GM21526 (cell line): ENCODE data around the gene CHN1.

Experiments used
- ATAC-seq: cut with Tn5 transposase; IDR thresholded peaks from one replicate; pipeline ENCODE4 v1.9.1; 2021; ENCODE audit warnings: moderate library complexity; ENCODE audit not compliant: unreplicated experiment, low FRiP score

Gene CHN1, protein sequence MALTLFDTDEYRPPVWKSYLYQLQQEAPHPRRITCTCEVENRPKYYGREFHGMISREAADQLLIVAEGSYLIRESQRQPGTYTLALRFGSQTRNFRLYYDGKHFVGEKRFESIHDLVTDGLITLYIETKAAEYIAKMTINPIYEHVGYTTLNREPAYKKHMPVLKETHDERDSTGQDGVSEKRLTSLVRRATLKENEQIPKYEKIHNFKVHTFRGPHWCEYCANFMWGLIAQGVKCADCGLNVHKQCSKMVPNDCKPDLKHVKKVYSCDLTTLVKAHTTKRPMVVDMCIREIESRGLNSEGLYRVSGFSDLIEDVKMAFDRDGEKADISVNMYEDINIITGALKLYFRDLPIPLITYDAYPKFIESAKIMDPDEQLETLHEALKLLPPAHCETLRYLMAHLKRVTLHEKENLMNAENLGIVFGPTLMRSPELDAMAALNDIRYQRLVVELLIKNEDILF

DNA sequence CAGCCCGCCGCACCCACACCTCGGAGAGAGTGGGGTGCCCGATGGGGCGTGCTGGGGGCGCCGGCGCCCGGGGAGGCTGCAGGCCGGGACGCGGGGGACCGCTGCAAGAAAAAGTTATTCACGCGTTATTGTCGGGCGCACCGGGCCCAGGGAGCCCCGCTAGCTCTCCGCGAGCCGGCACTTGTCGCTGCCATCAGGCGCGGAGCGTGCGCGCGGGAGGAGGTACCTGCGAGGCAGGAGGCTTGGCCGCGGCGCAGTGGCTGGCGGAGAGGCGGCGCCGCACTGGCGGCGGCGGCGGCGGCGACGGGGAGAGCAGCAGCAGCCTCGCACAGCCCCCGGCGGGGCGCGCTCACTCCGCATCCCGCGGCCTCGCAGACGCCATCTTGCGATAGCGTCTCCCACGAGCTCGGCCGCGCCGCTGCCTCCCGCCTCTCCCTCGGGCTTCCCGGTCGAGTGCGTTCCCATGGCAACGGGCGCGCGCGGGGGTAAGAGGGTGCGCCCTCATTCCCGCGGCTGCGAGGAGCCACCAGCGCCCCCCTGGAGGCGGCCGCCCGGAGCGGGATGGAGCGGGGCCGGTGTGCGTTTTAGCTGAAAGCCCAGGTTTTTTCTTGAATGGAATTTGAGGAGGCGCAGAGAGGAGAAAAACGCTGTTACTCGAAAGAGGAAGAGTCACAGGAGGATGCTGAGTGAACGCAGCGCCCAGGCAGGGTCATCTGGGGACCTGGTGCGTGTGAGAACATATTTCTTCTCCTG lies at the start of gene CHN1:
Gene CHN1 (minus strand): TSS at position 402 of the 753 bp plus-strand sequence. CDS start 469 bp downstream, outside the sequence.
- peak; percentile 87 for ATAC-seq

DNA sequence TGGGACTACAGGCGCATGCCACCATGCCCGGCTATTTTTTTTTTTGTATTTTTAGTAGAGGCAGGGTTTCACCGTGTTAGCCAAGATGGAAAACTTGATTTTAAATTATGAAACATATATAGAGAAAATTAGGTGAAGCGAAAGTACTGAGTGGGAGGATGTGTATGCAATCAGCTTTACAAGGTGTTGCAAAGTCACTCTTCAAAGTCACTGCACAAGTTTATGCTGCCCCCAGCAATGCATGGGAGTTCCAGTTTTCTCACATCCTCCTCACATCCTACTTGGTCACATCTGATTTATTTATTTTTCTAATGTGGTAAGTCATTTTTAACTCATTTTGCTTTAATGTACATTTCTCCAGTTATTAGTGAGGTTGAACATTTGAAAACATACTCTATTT lies 49.2 kb upstream of the CHN1 start:
- ATAC-seq: no peak

DNA sequence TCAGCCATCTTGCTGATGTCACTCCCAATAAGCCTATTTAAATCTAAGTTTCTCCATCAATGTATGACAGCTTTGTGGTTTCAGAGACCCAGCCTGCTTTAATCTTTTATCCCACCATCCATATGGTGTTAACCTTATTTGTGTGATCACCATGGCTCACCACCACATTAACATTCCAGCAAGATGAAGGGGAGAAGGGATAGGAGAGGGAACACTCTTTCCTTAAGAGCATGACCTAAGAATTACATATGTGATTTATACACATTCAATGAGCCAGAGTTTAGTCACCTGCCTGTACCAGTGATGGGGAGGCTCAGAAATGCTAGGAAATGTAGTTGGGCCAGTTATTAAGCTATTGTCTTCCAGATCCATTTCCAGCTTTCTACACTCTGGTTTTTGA lies 44.5 kb upstream of the CHN1 start:
- ATAC-seq: no peak

DNA sequence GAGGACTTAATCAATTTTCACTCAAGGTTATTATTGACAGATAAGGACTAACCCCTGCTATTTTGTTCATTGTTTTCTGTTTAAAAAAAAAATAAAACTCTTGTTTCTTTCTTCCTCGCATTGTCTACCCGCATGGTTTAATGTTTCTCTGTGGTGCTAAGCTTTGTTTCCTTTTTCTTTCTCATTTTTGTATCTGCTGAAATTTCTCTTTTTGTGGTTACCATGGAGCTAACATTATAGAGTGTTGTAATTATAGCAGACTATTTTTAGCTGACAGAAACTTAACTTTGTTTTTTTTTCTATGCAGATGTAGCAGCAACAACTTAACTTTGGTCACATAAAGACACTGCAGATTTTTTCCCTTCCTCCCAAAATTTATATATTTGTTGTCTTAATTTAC lies 43.1 kb upstream of the CHN1 start:
- ATAC-seq: peak; percentile 64

DNA sequence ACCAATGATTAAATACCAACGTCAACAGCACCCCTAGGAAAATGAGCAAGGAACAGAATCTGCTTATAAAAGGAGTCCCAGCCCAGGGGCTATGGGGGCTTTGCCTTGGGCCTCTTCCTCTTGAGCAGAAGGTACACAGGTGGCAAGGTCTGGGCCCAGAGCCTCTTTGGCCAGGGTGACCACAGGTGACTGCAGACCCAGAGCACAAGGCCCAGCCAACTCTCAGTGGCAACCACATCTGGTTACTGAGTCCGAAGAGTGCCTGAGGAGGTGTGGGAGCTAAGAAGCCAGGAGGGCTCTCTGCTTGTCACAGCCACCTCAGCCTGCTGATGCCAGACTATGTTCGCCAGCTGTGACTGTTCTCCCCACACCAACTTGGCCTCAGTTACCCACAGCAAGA lies 34.3 kb upstream of the CHN1 start:
- no peak for ATAC-seq

DNA sequence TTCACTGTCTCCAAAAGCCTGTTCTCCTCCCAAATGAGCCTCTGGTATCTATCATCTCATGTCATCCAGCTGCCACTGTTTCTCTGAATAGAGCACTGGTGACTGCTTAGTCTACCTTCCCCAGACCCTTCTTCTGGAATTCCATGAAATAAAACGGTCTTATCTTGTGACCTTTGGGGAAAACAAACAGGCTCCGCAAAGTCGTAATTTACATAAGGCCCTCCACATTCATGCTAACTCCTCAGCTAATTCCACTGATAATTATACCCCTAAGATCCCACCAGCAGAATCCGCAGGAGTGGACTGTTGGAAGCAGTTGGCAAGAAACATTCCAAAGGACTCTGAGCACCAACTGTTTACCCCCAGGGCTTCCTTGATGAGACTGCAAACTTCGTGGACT lies 33.9 kb upstream of the CHN1 start:
- ATAC-seq: no peak

DNA sequence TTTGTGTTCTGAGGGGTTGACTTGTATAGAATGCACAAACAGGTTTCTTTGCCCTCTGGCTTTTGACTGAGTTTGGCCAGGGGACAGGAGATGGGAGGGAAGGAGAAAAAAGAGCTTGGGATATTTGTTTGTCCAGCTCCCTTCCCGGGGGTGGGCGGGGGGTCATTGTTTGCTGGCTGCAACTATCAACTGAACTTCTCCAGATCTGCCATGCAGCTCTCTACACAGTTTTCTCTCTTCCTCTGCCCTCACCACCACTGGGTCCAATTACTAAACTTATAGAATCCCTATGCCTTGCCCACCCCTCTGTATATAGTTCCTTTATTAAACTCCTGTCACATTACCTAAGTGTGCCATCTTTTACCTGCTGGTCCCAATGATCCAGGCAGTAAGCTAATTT lies 32.8 kb upstream of the CHN1 start:
- no peak for ATAC-seq

DNA sequence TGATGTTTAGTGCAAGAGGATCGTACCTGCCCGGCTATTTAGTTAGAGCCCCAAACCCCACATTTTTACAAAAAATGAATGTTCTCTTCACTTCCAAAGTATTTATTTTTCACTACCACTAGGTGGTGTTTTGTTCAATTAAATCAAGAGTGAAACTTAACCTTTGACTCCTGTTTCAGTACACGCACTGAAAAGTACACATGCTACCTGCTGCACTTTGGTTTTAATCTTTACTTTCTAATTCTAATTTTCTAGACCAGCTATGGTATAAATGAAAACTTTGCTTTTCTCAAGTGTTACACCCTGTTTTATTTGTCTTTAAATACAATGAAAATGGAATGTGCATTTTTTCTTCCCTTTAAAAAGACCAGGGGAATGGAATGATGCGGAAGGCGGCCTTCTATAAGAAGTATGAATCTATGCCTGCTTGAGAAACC lies 31.4 kb upstream of the CHN1 start:
- ATAC-seq: no peak

DNA sequence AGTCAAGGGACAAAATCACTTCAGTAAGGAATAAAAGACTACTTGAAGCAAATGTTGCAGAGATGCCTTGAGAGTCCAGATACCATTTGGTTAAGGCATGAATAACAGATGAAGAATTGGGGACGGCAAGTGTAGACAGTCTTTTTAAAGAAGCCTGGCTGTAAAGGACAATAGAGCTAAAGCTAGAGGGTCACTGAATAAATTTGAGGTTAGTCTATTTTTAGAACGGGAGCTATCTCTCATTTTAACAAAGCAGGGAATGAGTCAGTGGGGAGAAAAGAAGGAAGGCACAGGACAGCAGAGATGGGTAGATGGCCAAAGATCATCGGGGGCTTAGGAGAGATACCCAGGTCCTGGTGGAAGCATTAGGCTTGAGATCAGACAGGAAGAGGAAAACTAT lies 30.6 kb upstream of the CHN1 start:
- no peak for ATAC-seq

DNA sequence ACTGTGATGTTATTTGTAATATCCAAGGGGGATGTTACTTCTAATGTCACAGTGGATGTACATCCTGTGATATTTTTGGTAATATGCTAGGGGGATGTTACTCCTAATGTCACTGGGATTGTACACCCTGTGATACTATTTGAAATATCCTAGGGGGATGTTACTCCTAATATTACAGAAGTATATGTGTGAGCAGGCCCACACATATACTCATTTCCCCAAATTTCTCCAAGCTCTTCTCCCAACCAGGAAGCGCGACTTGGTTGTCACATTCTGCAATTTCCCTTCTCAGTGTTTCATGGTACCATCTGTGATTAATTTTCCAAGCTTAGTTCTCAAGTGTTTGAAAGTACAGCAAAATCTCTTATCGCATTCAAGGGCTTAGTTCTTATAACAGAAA lies 29.5 kb upstream of the CHN1 start:
- no peak for ATAC-seq

DNA sequence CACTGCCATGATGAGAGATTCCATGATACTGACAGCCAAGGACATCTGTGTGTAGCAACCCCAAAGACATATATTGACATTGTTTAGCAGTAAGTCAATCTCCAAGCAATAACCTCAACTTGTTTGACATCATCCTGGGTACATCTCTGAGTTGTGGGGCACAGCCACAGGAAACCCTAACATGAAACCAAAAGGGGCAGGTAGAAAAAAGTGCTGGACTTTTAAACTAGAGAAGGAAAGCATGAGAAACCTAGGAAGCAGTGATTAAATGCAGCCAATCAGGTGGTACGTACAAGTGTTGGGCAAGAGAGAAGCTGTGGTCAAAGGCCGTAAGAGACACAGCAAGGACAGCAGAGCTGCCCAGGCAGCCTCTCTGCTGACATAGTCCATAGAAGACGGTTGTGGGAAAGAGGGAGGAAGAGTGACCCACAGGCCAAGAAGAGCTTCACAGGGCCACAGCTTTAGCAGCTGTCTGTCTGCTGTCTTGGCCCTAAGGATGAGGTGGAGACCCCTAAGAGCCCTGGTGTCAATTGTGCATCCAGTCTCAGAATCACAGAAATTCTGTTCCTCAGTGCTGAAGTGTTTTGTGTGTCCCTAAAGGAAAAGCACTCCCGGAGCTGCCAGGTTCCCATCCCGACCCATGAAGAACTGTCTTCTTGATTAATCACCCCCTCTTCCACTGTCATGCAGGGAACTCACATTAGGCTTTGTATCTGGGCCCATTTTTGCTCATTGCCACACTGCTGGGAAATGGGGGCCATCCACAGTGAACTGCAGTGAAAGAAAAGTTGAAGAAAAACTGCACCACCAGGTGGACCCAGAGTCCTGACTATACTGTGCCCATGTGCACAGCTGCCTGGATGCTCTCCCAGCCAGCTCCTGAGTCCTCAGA lies 25.4 kb upstream of the CHN1 start:
- ATAC-seq: no peak

DNA sequence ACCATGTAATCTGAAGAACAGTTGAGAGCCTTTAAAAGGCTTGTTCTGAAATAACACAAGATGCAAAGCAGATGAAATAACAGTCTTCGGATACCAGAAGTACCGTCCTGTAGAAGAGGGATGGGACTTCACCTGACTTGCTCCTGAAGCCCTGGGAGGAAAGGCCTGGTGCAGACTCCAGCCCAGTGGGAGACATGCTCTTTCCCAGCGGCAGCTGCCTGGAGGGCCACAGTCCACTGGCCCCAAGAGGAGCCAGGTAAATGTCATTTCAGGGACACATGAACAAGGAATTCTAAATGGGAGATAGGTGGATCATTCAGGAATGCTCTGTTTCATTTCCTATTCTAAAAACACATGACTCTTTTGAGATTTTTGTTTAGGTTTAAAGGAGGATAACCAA lies 22.6 kb upstream of the CHN1 start:
- no peak for ATAC-seq

DNA sequence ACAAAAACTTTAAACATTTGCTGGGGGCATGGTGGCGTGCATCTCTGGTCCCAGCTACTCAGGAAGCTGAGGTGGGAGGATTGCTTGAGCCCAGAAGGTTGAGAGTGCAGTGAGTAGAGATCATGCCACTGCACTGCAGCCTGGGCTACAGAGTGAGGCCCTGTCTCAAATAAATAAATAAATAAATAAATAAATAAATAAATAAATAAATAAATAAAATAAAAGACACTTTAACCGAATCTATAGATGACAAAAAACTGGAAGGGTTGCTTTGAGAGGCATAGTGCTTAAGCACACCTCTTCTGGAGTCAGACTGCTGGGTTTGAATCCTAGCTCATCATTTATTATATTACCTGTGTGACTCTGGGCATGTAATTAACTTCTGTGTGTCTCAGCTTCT lies 21.2 kb upstream of the CHN1 start:
- no peak for ATAC-seq

DNA sequence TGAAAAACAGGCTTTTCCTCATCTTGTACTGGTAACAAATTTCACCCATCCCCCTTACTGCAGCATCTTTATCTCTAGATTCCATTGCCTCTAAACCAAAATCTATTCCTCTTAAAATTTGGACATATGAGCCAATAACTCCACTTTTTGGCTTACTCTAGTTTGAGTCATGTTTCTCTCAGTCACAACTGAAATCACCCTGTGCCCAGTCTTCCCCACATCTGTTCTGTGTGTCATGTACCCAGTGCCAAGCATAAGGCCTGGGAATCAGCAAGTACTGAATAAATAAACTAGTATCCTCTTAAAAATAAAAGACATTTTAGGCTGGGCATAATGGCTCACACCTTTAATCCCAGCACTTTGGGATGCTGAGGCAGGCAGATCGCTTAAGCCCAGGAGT lies 20.8 kb upstream of the CHN1 start:
- ATAC-seq: no peak

DNA sequence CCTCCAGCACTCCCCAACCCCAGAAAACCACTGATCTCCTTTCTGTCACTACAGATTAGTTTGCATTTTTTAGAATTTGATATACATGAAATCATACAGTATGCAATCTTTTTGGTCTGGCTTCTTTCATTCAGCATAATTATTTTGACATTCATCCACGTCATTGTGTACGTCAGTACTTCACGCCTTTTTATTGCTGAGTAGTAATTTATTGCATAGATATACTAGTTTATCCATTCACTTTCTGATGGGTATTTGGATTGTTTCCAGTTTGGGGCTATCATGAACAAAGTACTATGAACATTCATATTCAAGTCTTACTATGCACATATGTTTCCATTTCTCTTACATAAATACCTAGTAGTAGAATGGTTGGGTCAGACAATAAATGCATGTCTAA lies 20.1 kb upstream of the CHN1 start:
- ATAC-seq: no peak

DNA sequence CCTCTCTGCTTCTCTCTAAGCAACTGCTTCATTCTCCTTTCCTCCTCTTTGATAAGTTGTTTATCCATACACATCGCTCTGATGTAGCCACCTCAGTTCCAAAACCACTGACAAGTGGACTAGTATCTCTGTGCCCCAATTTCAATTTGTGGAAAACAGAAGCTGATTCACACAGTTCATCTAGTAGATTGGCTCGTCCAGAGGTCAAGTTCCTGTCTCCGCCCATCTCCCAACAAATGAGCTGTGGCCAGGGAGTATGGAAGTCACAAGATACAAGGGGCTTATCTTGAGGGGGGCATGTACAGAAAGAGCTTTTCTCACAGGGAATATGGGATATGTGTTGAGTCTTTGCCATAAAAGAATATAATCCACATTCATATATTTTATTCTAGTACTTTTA lies 17.7 kb upstream of the CHN1 start:
- ATAC-seq: no peak

DNA sequence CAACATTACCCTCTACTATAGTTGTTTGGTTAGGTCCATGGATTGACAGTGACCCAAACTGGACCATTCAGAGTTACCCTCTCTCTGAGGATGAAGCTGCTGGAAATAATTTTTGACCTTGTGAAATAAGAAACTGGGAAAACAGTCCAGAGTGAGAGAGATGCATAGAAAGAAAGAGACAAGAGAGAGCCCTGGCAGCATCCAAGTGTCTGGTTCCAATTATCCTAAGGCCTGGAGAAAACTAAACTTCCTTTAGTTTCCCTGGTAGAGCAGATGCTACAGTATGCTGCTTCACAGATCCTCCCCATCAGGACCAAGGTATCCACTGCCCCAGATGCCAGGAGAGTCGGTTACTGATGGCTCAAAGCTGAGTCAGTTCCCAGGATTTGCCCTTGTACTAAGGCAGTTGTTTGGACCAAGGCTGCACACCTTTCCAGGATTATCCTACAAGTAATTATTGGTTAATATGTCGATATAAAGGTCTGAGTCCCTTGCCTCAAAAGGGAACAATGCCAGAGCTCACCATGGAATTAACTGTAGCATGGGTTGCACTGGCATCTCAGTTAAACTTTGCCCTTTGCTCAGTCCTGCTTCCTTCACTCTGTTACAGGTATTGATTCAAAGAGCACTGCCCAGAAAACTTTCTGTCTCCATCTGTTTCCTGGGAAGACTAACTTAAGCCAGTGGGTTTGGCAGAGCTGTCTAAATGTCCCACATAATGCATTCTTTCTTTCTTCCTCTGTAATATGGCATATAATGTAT lies 14.6 kb upstream of the CHN1 start:
- ATAC-seq: no peak

DNA sequence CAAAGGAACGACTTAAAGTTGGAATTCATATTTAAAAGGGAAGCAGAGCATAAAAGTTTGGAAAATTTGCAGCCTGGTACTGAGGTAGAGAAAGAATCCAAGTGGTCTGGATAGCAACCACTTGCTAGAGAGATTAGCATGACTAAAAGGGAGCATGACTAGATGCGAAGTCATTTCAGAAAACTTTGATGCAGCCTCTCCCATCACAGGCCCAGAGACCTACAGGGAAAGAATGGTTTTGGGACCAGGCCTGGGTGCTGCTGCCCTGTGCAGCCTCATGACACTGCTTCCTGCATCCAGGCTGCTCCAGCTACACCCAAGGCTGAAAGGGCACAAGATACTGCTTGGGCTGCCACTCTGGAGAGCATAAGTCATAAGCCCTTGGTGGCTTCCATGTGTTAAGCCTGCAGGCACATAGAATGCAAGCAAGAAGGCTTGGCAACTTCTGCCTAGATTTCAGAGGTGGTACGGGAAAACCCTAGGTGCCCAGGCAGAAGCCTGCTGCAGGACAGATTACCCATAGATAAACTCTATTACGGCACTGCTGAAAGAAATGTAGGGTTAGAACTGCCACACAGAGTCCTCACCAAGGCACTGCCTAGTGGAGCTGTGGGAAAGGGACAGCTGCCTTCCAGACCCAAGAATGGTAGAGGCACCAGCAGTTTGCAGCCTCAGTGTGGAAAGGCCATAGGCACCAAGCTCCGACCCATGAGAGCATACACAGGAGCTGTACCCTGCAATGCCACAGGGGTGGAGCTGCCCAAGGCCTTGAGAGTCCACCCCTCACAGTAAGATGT lies 12.6 kb upstream of the CHN1 start:
- no peak for ATAC-seq

DNA sequence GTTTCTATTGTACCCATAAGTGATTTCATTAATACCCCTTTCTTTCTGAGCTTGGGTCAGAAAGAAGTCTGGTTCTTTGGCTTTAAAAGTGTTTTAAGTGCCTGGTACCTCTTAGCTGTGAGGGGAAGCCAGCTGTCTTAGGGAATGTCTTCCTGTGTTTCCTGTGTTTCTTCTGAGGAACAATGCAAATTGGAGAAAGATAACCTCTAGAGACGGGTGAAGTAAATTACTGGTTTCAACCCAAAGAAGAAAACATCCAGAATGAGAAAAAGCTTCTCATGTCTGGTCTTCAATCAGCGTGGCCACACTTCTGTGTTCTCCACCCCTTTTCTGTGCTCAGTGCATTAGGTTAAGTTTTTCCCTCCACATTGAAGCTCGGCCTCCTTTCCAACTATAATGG lies 10.2 kb upstream of the CHN1 start:
- ATAC-seq: no peak
